Keratinocyte (primary cell): ENCODE data around the gene REV1.

Experiments
- CTCF ChIP-seq, 3 experiments: IDR thresholded peaks in 1 of 3; conservative IDR thresholded peaks in 1 of 3; optimal IDR thresholded peaks in 1 of 3; 2 replicates in 2 of 3; 3 replicates in 1 of 3; pipeline versions ENCODE3 to v1.5.1; 2011; ENCODE audit warnings: low read length in 3 of 3, mild to moderate bottlenecking in 3 of 3, moderate library complexity in 2 of 3, control low read depth in 1 of 3, inconsistent platforms in 1 of 3; ENCODE audit not compliant: insufficient read depth in 2 of 3; ENCODE audit errors: extremely low read depth in 1 of 3
- EZH2 ChIP-seq: IDR thresholded peaks from one replicate; pipeline ENCODE4 v1.6.1; 2012; ENCODE audit warnings: inconsistent platforms, mild to moderate bottlenecking, low read length, moderate library complexity

- TF ChIP-seq CTCF (optimal IDR thresholded peaks at IDR 0.05 in 1 of 3, IDR thresholded peaks at IDR 0.05 in 1 of 3, conservative IDR thresholded peaks at IDR 0.05 in 1 of 3; ENCODE audit: extremely low read depth in 1 of 3, insufficient read depth in 2 of 3, low read length in 3 of 3) = no peak
- no peak for TF ChIP-seq EZH2
These were observed 100.9 kb downstream of the REV1 start for GRCh38 chr2:99388892-99389291.
